HG03575 (cell line): ENCODE measurements around the gene ZP3.
"Not testable (repeated sequence)": the region's sequence is repeated elsewhere in the genome, so short reads cannot be mapped to it uniquely, and the experiment has no call there.

Experiments used
- ATAC-seq: cut with Tn5 transposase; IDR thresholded peaks from one replicate; pipeline ENCODE4 v1.9.1; 2021; ENCODE audit not compliant: unreplicated experiment, insufficient number of reproducible peaks, low FRiP score; ENCODE audit errors: extremely low read depth

Gene ZP3

GRCh38 chr7:76403097-76403496, 21.7 kb upstream of the ZP3 start:
- ATAC-seq = not testable (repeated sequence)

- ATAC-seq = no peak
Measured at GRCh38 chr7:76403780-76404494, 20.8 kb upstream of the ZP3 start.

- no peak for ATAC-seq
Measured at GRCh38 chr7:76405738-76406137, 19.0 kb upstream of the ZP3 start.

GRCh38 chr7:76407718-76408117, 17.0 kb upstream of the ZP3 start:
- no peak for ATAC-seq

- no peak for ATAC-seq
Measured at GRCh38 chr7:76408121-76408560, 16.6 kb upstream of the ZP3 start.

- no peak for ATAC-seq
Measured at GRCh38 chr7:76409537-76409936, 15.2 kb upstream of the ZP3 start, which contains the start of gene SSC4D. SSC4D (minus strand) TSS chr7:76409697; CDS start chr7:76404439, 5,258 bp downstream.

GRCh38 chr7:76411626-76412025, 13.1 kb upstream of the ZP3 start:
- ATAC-seq = no peak

- no peak for ATAC-seq
Measured at GRCh38 chr7:76412249-76412648, 12.5 kb upstream of the ZP3 start.

GRCh38 chr7:76417654-76418310, 7.0 kb upstream of the ZP3 start:
- ATAC-seq = not testable (repeated sequence)

- not testable (repeated sequence) for ATAC-seq
Measured at GRCh38 chr7:76421097-76421496, 3.7 kb upstream of the ZP3 start.

- no peak for ATAC-seq
Measured at GRCh38 chr7:76423666-76424412, 911 bp upstream of the ZP3 start.

GRCh38 chr7:76425156-76425555, 406 bp downstream of the ZP3 start:
- ATAC-seq = no peak

- ATAC-seq = not testable (repeated sequence)
Measured at GRCh38 chr7:76425558-76425957, 808 bp downstream of the ZP3 start.

GRCh38 chr7:76426246-76426645, 1.5 kb downstream of the ZP3 start:
- no peak for ATAC-seq

- ATAC-seq = no peak
Measured at GRCh38 chr7:76427635-76428034, 2.9 kb downstream of the ZP3 start.

GRCh38 chr7:76428149-76428823, 3.5 kb downstream of the ZP3 start:
- no peak for ATAC-seq

- ATAC-seq = no peak
Measured at GRCh38 chr7:76428868-76429805, 4.4 kb downstream of the ZP3 start.

GRCh38 chr7:76430211-76430610, 5.5 kb downstream of the ZP3 start:
- ATAC-seq = no peak
